BLaER1 (cell line): ENCODE data around the gene TSPAN18.
"Not testable (repeated sequence)": the region's sequence is repeated elsewhere in the genome, so short reads cannot be mapped to it uniquely, and the experiment has no call there.

ENCODE experiments used
- H3K27ac ChIP-seq: shearing (Covaris generic); formaldehyde crosslinking; 2 replicates; pipeline ENCODE4 v1.8.1; 2022
- H3K27me3 ChIP-seq: shearing (Covaris generic); formaldehyde crosslinking; 2 replicates; pipeline ENCODE4 v1.8.1; 2022
- H3K36me3 ChIP-seq: shearing (Covaris generic); formaldehyde crosslinking; 2 replicates; pipeline ENCODE4 v1.8.1; 2022
- H3K4me1 ChIP-seq: shearing (Covaris generic); formaldehyde crosslinking; 2 replicates; pipeline ENCODE4 v1.8.1; 2022
- H3K4me2 ChIP-seq: shearing (Covaris generic); formaldehyde crosslinking; 2 replicates; pipeline ENCODE4 v1.8.1; 2022
- H3K4me3 ChIP-seq: shearing (Covaris generic); formaldehyde crosslinking; 2 replicates; pipeline ENCODE4 v1.8.1; 2022
- H3K9ac ChIP-seq: shearing (Covaris generic); formaldehyde crosslinking; 2 replicates; pipeline ENCODE4 v1.8.1; 2022
- H3K9me3 ChIP-seq: shearing (Covaris generic); formaldehyde crosslinking; 2 replicates; pipeline ENCODE4 v1.8.1; 2022
- H4K20me1 ChIP-seq: shearing (Covaris generic); formaldehyde crosslinking; 2 replicates; pipeline ENCODE4 v1.8.1; 2022
- Cebpa-rat ChIP-seq: shearing (Covaris generic); IDR thresholded peaks from 2 replicates; pipeline ENCODE4 v1.8.1; 2022

The TSPAN18 gene

DNA sequence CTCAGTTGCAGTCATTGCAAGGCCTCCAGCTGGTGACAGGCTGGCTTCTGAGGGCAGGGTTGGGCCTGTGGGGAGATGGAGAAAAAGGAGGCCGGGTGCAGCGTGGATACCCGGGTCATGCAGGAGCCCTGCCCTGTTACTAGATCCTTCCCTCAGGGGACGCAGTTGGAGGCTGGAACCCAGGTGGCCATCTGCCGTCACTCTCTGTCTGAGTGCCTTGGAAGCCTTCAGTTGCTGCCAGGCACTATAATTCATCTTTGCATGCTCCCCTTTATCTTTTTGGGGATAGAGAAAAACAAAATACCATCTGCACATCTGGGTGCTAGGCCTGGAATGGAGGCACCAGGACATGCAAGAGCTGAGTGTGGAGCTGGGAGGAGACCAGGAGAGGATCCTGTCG, 141.3 kb downstream of the TSPAN18 start:
- no peak overlapping the region for H3K9ac ChIP-seq
- H4K20me1 ChIP-seq, result peaks cover 5% of the 10 kb centered on the region; the same call in 1 of the 2 replicates
- no peaks in the 10 kb centered on the region for H3K9me3 ChIP-seq
- H3K36me3 ChIP-seq, result no peaks in the 10 kb centered on the region
- H3K4me3 ChIP-seq, result no peak overlapping the region
- TF ChIP-seq Cebpa-rat, result no peak
- peaks cover 13% of the 10 kb centered on the region for H3K27me3 ChIP-seq
- H3K4me1 ChIP-seq, result peaks cover 20% of the 10 kb centered on the region
- no peak overlapping the region for H3K27ac ChIP-seq
- no peak overlapping the region for H3K4me2 ChIP-seq

DNA sequence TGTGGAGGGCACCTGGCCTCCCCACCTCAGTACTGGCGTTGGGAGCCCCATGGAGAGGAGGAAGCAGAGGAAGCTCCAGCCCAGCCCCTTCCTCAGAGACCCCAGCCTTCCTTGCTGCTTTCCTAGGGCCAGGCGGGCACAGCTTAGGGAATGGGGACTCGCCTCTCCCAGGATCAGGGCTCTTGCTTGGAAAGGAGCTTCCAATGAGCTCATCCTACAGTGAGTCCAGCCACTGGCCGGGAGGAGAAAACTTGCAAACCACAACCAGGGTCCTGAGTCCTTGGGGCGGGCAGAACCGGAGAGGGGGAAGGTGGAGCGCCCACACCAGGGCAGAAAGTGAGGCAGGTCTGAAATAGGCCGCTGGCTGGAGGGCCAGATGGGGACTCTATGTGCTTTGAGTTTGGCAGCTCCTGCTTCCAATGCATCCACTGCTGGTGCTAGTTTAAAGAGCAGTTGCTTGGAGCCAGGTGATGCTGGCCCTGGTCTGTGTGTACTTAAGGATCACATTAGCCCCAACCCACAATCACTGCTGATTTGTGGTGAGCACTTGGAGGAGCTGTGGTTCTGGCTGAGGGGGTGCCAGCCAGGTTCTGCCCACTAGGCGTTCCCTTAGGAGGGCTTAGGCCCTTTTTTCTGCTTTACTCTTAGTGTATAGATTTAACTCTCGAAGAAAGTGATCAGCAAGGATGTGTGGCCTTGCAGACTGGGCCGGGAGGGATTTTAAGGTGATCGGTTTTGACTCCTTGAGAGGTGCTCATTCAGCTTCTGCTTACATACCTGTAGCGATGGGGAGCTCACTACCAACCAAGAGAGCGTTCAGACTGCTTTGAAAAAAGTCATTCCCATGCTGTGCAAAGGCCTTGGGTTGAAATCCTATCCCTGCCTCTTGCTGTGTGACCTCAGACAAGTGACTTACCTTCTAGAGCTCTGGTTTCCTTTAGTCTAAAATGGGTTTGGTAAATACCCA, 142.0 kb downstream of the TSPAN18 start:
- Histone ChIP-seq H3K36me3 (no peaks in the 10 kb centered on the region), H3K4me3 (no peak overlapping the region), H3K4me2 (no peak overlapping the region), H3K4me1 (peaks cover 16% of the 10 kb centered on the region; the same call in 1 of the 2 replicates), H3K9ac (no peak overlapping the region), H3K27ac (no peak overlapping the region), H3K27me3 (0 out of 2 replicates have a peak, but pooled peaks cover 6% of the 10 kb centered on the region), H3K9me3 (no peaks in the 10 kb centered on the region), H4K20me1 (no peaks in the 10 kb centered on the region; the same call in 1 of the 2 replicates)
- no peak for TF ChIP-seq Cebpa-rat

DNA sequence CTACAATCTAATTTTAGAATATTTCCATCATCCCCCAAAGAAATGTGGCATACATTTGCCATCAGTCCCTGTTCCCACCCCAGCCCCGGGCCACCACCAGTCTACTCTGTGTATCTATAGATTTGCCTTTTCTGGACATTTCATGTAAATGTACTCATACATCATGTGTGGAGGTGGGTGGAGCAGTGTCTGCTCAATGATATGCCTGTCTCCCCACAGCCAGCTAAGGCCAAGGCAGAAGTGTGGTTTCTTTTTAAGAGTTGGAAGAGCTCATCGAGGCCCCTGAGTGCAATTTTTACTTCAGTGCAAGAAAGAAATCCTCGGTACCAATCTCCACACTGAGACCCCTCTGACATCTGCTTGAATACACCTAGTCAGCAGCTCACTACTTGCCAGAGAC, 143.4 kb downstream of the TSPAN18 start:
- Histone ChIP-seq H3K9ac (no peak overlapping the region), H3K4me3 (no peak overlapping the region), H3K27ac (no peak overlapping the region), H3K4me2 (peak overlapping the region; percentile 10; the same call in 1 of the 2 replicates), H3K27me3 (0 out of 2 replicates have a peak, but pooled peaks cover 6% of the 10 kb centered on the region), H3K9me3 (no peaks in the 10 kb centered on the region), H3K36me3 (no peaks in the 10 kb centered on the region), H3K4me1 (peaks cover 16% of the 10 kb centered on the region; the same call in 1 of the 2 replicates), H4K20me1 (no peaks in the 10 kb centered on the region; the same call in 1 of the 2 replicates)
- TF ChIP-seq Cebpa-rat, result no peak

DNA sequence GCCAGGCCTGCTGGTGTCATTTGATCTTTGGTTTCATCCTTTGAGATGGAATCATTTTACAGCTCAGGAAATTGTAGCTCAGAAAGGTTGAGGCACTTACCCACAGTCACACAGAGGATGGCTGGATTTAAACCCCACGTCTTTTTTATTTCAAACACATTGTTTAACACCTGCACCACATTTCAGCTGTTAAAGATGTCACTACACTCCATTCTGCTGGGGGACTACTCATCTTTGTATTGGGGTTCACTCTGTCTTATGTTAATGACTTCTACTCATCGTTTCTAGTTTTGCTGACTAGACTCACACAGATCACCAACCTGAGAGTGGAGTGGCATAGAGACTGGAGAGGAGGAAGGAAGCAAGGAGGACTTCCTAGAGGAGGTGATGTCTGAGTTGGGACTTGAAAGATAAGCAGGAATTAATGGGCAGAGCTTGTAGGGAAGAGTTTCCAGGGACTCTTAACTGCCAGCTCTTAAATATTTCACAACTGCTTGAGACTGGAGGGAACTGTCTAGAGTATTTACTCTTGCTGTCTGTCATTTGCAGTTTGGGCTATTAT, 143.9 kb downstream of the TSPAN18 start:
- no peak overlapping the region for H3K4me3 ChIP-seq
- H3K4me2 ChIP-seq, result no peak overlapping the region
- no peaks in the 10 kb centered on the region; the same call in 1 of the 2 replicates for H4K20me1 ChIP-seq
- H3K9me3 ChIP-seq, result no peaks in the 10 kb centered on the region
- no peak for TF ChIP-seq Cebpa-rat
- 0 out of 2 replicates have a peak, but pooled peaks cover 6% of the 10 kb centered on the region for H3K27me3 ChIP-seq
- peaks cover 16% of the 10 kb centered on the region; the same call in 1 of the 2 replicates for H3K4me1 ChIP-seq
- no peak overlapping the region for H3K9ac ChIP-seq
- no peak overlapping the region for H3K27ac ChIP-seq
- no peaks in the 10 kb centered on the region for H3K36me3 ChIP-seq

DNA sequence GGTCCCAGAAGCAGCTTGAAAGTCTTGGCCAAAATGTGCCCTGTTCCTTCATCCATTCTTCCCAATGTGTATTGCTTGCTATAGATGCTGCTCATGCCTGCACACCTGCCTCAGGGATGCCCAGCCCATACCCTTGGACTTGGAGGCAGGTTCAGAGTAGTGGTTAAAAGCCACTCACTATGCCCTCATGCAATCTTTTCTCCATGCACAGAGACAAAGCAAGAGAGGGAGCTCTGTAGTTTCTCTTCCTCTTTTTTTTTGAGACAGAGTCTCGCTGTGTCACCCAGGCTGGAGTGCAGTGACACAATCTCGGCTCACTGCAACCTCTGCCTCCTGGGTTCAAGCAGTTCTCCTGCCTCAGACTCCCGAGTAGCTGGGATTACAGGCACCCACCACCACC, 144.9 kb downstream of the TSPAN18 start:
- not testable (repeated sequence) for H3K27ac ChIP-seq, H3K4me3 ChIP-seq, H4K20me1 ChIP-seq, H3K27me3 ChIP-seq, H3K9me3 ChIP-seq, H3K9ac ChIP-seq, H3K4me2 ChIP-seq, H3K36me3 ChIP-seq
- peaks cover 16% of the 10 kb centered on the region; the same call in 1 of the 2 replicates for H3K4me1 ChIP-seq

DNA sequence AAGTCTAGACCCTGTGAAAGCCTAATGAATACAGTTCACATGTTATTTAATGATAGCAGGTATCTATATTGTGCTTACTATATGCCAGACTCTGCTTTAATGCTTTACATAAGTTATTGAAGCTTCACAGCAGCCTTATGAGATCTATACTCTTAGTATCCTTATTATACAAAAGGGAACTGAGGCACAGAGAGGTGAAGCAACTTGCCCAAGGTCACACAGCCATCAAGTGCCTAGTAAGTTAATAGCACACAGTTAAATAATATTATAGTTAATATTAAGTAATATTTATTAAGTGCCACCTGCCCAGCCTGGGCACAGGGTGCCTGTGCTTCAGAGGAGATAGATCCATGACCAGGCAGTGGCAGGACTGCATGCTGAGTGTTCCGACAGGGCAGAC, 145.8 kb downstream of the TSPAN18 start:
- Histone ChIP-seq H3K9me3 (no peaks in the 10 kb centered on the region), H3K4me2 (no peak overlapping the region), H3K9ac (no peak overlapping the region), H3K27ac (no peak overlapping the region), H3K4me1 (peaks cover 25% of the 10 kb centered on the region), H3K36me3 (no peaks in the 10 kb centered on the region), H3K4me3 (no peak overlapping the region), H4K20me1 (no peaks in the 10 kb centered on the region; the same call in 1 of the 2 replicates), H3K27me3 (no peaks in the 10 kb centered on the region)
- no peak for TF ChIP-seq Cebpa-rat

DNA sequence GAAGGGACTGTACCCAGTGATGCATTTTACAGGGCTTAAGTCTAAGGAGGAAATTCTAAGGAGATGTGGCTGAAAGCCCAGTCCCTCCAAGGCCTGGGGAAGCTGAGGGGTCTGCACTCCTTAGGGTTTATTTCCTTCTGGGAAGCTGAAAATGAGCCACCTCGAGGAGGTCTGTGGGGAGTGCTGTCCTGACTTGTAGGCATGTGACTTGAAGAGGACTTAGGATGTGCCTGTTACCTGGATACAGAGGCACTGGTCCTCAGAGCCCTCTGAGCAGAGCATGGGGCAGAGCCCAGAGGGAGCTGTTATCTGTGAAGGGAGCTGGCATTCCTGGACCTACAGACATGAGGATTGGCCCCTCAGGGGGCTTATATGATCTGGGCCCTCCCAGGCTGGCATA, 146.8 kb downstream of the TSPAN18 start:
- Histone ChIP-seq H4K20me1 (no peaks in the 10 kb centered on the region; the same call in 1 of the 2 replicates), H3K27ac (no peak overlapping the region), H3K9ac (no peak overlapping the region), H3K4me2 (no peak overlapping the region), H3K9me3 (no peaks in the 10 kb centered on the region), H3K27me3 (no peaks in the 10 kb centered on the region), H3K4me3 (no peak overlapping the region), H3K36me3 (no peaks in the 10 kb centered on the region), H3K4me1 (peaks cover 35% of the 10 kb centered on the region)
- TF ChIP-seq Cebpa-rat, result no peak

DNA sequence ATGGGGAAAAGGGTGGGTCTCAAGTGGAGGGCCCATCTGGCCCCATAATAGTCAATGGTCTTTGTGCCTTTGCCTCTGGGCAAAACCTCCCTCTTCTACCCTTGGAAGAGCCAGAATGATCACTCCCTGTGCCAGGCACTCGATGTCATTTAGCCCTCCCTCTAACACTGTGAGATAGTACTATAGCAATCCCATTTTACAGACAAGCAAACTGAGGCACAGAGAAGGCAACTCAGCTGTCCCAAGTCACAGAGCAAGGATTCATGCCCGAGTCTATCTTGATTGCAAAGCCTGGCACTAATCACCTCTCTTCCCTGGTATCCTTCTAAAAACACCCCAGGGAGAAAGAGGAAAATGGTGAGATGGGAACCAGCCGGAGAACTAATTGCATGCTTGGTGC, 147.5 kb downstream of the TSPAN18 start:
- Histone ChIP-seq H3K9me3 (no peaks in the 10 kb centered on the region), H3K4me1 (peaks cover 38% of the 10 kb centered on the region), H3K27ac (no peak overlapping the region)

DNA sequence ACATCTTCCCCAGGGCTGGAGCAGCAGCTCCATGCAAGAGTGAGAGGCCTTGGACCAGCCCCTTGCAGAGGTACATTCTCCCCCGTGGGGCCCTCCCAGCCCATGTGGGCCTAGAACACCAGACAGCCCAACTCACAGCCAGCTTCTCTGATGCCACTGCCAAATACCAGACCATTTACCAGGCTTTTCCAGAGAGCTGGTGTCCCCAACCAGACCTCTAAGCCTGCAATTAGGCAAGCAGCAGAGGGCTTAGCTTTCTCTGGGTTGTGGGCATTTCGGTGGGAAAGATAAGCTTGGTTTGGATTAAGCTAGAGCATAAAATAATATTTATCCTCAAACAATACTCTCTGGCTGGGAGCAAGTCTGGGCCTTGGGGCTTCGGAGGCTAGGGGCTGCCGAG, 148.3 kb downstream of the TSPAN18 start:
- no peaks in the 10 kb centered on the region for H4K20me1 ChIP-seq
- no peaks in the 10 kb centered on the region for H3K9me3 ChIP-seq
- no peaks in the 10 kb centered on the region for H3K36me3 ChIP-seq
- H3K27ac ChIP-seq, result no peak overlapping the region
- no peak for TF ChIP-seq Cebpa-rat
- H3K4me3 ChIP-seq, result no peak overlapping the region
- no peak overlapping the region for H3K9ac ChIP-seq
- H3K4me1 ChIP-seq, result peaks cover 30% of the 10 kb centered on the region
- no peak overlapping the region for H3K4me2 ChIP-seq
- no peaks in the 10 kb centered on the region for H3K27me3 ChIP-seq

More for the DNA sequence above, 147.5 kb downstream of the TSPAN18 start:
- Histone ChIP-seq H4K20me1 (no peaks in the 10 kb centered on the region), H3K27me3 (no peaks in the 10 kb centered on the region), H3K36me3 (no peaks in the 10 kb centered on the region), H3K4me3 (no peak overlapping the region), H3K9ac (no peak overlapping the region), H3K4me2 (no peak overlapping the region)
- no peak for TF ChIP-seq Cebpa-rat

DNA sequence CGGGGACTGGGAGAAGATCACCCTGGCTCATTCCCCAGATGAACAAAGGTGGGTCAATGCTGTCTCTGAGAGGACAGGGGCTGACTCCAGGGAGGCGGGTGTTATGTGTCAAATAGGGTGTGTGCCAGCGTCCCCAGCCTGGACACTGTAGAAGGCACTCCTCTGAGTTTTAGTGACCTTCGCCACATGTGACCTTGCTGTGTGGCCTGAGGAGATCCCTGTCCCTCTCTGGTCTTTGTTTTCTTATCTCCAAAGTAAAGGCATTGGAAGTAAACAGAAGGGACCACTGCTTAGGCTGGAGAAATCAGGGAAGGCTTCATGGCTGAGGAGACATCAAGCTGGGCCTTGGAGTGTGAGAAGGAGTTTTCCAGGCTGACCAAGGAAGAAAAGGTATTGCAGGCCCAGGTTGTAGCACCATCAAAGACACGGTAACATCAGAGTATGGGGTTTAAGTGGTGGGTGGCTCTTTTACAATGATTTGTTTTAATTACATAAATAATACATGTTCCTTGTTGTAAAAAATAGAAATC, 149.5 kb downstream of the TSPAN18 start:
- Histone ChIP-seq H3K4me2 (no peak overlapping the region), H3K36me3 (no peaks in the 10 kb centered on the region), H3K4me3 (no peak overlapping the region), H3K27me3 (no peaks in the 10 kb centered on the region), H3K27ac (no peak overlapping the region), H3K9ac (no peak overlapping the region), H3K4me1 (peaks cover 23% of the 10 kb centered on the region), H3K9me3 (no peaks in the 10 kb centered on the region), H4K20me1 (no peaks in the 10 kb centered on the region; the same call in 1 of the 2 replicates)
- no peak for TF ChIP-seq Cebpa-rat
